ENCODE data around the gene EGR1.

- no peak for TF ChIP-seq SREBF2 (IDR thresholded peaks at IDR 0.05)
- no peak for TF ChIP-seq SMC3 (IDR thresholded peaks at IDR 0.05)
Measured at GRCh38 chr5:138448481-138449398, 16.5 kb upstream of the EGR1 start.
